Posterior vena cava (tissue), 2 donors: ENCODE measurements around the gene UQCR10. TPM values are rescaled to one million over a fixed set of nuclear protein-coding genes. Genes with fewer than 3 reads are reported as not detected.

ENCODE experiments used
- DNase-seq: peaks from one replicate; pipeline ENCODE4 v3.0.0-alpha.2; 2020; ENCODE audit warnings: low spot score
- intact Hi-C, 2 donors: fragments of 100-400 bp; cut with DNase I; formaldehyde crosslinking; loops; one replicate each; pipeline versions ENCODE4 v1.14.1 to v1.14.2; 2022 to 2023
- total RNA-seq, 2 donors: library from RNA; stranded (reverse); fragmentation: NEBNext Ultra II Directional; extraction: Animal tissue kit (Norgen Biotek cat#: 25700); gene quantifications; one replicate each; pipeline ENCODE4 v1.2.1, GENCODE V29; 2021
- donor health status: DM: yes; HTN: yes; CAD: no.
- donor health status: DM: yes; HTN: yes; CAD: no.

The UQCR10 gene
- total RNA-seq, 2 donors from 2014 or later: 48.6 to 65.6 TPM

- intact Hi-C loops: no loop called here
- DNase-seq: no peak
These were observed 33.6 kb upstream of the UQCR10 start for GRCh38 chr22:29733362-29734201.

GRCh38 chr22:29734406-29734805 is 32.8 kb upstream of the UQCR10 start:
- intact Hi-C loops: no loop called here
- DNase-seq: no peak

DNA sequence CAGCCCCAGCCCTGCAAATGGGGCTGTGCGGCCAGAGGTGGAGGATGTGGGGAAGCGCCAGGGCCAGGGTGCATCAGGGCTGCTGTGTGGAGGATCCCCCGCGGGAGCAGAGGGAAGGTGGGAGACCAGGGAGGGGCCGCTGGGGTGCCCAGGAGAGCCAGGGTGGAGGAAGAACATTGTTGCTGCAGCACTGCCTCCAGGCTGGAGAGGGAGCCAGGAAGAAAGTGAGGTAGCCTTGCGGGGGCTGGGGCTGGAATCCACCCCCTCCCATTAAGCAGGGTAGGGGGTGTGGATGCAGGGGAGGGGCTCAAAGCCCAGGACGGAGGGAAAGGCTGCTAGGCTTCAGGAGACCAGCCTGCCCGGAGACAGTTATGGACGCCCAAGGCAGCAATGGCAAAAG is 32.3 kb upstream of the UQCR10 start:
- DNase-seq: no peak
- intact Hi-C loops: no loop called here

- intact Hi-C loops: no loop called here
These were observed 31.8 kb upstream of the UQCR10 start for GRCh38 chr22:29735416-29735815.

DNA sequence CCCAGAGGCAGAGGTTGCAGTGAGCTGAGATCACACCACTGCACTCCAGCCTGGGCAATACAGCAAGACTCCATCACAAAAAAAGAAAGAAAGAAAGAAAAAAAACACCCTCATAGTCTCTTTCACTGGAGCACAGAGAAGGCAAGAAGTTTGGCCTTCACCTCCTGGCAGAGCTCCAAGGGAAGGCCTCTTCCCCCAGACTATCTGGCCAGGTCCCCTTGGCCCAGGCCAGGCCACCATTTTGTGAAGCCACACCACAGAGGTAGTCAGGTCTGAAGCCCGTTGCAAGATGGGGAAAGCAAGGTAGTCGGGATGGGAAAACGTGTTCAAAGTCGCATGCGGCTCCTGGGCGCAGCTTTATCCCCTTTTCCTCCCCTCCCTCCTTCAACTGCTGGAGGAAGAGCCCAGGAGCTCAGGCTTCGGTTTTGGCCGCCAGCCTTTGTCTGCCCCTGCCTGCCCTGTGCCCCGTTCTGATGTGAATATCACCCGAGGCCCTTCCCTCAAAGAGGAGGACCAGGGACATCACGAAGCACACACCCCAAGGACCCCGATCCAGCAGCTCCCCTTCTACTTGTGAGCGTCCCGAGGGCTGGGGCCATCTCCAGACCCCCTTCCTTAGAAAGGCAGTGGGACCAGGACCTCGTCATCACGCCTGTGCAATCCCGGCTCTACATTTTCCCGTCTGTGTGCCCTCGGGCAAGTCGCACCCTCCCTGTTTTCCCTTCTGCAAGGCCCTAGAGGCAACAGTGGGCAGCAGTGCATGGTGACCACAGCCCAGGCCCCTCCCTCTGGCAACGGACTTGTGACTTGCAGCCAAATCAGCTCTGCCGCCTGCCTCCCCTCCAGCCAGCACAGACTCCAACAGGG is 29.7 kb upstream of the UQCR10 start:
- no peak for DNase-seq
- intact Hi-C loops: loop anchor here in 1 of 2 donors (1.0 kb wide), 1 partner anchor 40 kb away; no protein-coding TSS in a partner anchor

More at GRCh38 chr22:29735416-29735815, 31.8 kb upstream of the UQCR10 start:
- DNase-seq: no peak

DNA sequence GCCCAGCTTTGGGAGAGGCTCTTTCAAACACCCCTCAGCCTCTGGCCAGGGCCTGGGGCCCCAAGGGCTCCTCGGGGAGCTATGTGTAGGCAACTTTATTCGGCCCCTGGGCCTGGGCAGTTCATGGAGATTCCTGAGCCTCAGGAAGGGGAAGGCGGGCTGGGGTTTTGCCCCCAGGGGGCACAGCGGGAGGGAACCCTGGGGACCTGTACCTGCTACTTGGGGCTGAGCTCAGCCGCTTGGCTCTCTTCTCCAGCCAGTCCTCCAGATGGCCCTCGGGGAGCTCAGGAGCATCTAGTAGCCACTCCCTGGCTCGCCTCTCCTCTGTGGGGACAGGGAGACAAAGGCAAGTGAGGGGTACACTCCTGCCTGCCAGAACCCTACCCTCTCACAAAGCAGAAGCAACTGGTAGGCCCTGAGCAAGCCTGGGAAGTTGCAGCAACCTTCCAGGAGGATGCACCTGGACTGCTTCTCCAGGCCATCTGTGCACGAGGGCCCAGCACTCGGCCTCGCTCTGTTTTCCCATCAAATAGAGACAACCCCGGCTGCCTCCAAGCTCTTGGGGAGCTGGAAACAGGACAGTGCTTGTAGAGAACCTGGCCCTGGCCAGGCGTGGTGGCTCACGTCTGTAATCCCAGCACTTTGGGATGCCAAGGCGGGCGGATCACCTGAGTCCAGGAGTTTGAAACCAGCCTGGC is 28.9 kb upstream of the UQCR10 start:
- intact Hi-C loops: loop anchor here in 1 of 2 donors (1.0 kb wide), 1 partner anchor 39 kb away; no protein-coding TSS in a partner anchor
- DNase-seq: no peak

DNA sequence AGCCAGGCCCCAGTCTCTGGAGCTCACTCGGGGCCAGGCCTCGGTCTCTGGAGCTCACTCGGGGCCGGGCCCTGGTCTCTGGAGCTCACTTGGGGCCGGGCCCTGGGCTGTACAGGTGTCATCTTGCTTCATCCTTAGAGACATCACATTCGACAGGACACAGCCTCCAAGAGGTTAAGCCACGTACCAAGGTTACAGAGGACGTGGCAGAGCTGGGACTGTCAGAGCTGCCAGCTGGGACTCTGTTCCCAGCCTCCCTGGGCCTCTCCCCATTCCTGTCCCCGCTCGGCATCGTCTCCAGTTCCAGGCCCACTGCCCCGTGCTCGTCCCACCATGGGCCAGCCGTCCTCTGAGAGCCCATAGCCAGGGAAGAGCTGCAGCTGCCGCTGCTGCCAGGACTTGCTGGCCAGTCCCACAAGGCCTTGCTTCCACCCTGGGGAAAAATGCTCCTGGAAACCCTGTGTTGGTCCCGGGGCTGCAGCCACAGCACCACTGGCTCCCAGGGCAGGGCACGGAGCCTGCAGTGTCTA is 27.8 kb upstream of the UQCR10 start:
- DNase-seq: no peak
- intact Hi-C loops: no loop called here

- intact Hi-C loops: no loop called here
- no peak for DNase-seq
These were observed 27.0 kb upstream of the UQCR10 start for GRCh38 chr22:29740216-29740615.

- intact Hi-C loops: no loop called here
- no peak for DNase-seq
These were observed 25.2 kb upstream of the UQCR10 start for GRCh38 chr22:29741926-29742325.

DNA sequence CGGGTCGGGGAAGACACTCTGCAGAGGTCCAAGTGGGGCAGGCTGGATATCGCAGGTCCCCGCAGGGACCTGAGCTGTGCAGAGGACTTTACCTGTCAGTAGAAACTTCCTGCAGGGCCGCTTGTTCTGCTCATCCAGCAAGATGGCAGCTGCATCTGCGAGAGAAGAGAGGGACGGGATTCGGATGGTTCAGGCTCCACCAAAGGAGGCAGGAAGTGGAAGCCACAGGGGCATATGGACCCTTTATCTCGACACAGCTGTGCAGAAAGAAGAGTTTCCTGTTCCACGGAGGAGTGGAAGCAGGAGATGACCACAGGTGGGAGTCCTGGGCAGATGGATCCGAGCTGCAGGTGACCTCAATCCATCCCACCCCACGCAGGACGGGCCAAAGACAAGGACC is 24.8 kb upstream of the UQCR10 start:
- intact Hi-C loops: no loop called here
- no peak for DNase-seq

DNA sequence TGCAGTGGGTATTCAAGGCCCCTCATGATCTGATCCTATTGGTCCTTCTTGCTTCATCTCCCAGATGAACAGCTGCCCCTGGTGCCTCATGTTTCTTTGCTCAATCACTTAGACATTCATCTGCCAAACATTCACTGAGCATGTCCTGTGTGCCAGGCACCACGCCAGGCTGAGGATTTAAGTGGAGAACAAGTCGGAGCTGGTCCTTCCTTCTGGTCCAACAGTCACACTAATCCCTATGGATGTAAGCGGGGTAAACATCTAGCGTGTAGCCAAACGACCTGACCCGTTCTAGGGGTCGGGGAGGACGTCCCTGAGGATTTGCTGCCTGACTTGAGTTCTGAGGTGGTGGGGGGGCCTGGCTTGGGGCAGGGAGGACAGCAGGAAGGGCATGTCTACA is 22.3 kb upstream of the UQCR10 start:
- no peak for DNase-seq
- intact Hi-C loops: no loop called here

- no peak for DNase-seq
- intact Hi-C loops: no loop called here
These were observed 19.3 kb upstream of the UQCR10 start for GRCh38 chr22:29747832-29748231.

DNA sequence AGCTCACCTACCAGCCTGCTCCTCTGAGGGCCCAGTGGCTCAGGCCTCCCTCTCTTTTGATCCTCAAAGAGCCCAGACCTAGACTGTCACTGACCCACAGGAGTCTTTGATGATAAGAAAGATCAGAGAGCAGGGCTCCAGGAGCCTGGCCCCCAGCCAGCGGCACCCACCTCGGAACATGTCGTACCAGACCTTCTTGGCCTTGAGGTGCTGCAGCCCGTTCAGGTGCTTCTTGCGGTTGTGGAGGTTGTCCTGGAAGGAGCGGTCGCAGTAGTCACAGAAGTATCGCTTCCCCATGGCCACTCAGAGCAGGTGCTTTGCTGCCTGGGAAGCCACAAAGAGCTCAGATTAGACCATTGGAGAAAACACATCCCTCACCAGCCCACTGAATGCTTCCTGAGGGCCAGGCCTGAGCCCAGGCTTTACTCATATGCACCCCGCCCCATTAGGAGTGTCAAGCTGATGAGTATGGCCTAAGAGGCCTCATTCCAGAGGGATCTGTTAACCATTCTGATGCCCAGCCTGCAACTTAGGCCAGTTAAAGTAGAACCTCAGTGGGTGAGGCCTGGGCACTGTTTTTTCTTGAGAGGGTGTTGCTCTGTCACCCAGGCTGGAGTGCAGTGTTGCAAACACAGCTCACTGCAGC is 18.8 kb upstream of the UQCR10 start:
- no peak for DNase-seq
- intact Hi-C loops: no loop called here

DNA sequence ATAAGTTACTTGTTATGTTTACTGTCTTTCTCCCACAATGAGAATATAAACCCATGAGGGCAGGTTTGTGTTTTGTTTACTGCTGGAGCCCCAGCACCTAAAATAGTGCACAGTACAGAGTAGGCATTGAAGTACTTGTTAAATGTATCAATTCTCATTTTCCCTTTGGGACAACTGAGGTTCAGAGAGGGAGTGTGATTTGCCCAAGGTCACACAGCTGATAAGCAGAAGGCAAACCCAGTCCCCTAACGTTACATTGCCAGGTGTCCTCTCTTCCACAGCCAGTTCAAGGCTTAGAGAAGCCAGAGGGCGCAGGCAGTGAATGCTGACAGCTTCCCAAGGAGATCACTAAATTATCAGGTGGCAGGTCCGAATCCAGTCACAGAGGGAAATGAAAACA is 17.1 kb upstream of the UQCR10 start:
- intact Hi-C loops: no loop called here

DNA sequence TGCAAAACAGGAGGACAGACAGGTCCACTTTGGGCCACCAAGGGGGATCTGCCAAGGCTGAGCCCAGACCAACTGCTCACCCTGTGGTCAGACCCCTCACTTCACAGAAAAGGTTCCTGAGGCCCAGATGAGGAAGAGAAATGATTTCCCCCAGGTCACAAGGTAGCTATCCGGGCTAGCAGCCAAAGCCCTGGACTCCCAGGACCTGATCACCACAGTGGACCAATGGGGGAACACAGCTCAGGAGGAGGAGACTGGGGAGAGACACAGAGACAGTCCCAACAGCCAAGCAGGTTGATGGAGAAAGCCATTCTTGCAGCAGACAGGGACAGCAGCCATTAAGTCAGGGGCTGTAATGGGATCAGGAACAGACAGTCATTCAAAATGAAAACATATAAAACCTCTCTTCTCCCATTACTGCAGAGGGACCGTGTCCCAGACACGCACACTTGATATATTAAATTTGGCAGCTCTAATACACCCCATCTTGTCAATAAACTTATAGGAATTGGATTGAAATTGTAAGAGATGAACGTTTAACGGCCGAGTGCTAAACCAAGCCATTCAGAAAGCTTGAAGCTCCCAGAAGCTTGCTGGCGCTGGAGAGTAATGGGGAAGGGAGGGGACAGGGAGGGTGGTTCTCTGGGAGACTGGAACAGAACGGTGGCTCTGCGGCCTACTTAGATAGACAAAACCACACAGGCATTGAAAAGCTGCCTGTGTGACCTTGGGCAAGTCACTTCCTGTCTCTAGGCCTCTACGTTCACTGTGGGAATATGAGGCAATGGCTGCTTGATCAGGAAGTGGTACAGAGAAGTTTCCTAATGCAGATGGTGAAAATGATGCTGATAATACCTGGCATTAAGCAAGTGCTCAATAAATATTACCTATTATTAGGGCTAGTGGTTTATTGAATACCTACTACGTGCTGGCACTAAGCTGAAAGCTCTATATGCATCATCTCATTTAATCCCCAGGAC is 16.3 kb upstream of the UQCR10 start:
- DNase-seq: no peak
- intact Hi-C loops: no loop called here

More for the DNA sequence above, 17.1 kb upstream of the UQCR10 start:
- DNase-seq: no peak

DNA sequence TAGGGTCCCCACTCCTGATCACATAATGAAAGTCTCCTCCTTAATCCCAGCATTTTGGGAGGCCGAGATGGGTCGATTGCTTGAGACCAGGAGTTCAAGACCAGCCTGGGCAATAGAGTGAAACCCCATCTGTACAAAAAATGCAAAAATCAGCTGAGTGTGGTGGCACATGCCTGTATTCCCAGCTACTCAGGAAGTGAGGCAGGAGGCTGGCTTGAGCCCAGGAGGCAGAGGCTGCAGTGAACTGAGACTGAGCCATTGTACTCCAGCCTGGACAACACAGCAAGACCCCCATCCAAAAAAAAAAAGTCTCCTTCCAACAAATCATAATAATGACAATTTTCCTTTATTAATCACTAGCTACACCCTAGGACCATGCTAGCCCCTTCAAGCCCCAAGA is 15.5 kb upstream of the UQCR10 start:
- intact Hi-C loops: no loop called here
- DNase-seq: no peak

DNA sequence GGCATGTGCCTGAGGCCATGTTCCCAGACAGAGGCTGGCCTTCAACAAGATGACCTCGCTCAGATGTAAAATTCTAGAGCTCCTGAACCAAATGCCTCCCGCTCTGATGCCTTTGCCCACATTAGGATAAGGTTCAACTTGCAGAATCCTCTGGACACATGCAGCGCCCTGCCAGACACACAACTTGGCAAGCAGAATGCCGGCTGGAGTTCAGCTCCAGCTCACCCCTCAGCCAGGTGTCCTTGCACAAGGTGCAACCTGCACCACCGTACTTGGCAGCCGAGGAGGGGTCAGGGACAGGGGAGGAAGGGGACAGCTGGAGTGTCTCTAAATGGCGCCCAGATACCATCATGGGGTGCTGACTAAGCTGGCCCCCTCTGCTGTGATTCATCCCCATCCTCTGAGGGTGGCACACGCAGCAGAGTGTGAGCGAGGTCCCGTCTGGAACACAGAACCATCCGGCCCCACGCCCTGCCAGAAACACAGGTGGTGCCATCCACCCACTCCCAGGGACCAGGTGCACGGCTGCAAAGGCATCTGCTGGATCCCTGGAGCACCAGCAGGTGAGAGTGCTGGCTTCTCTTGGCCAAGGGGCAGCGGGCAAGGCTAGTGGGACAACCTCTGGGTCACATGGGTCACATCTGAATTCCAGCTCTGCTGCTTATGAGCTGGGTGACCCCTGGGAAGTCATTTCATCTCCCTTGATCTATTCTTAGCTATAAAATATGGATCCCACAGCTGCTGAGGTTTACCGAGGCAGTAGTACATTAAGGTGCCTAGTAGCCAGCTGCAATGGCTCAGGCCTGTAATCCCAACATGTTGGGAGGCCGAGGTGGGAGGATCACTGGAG is 13.1 kb upstream of the UQCR10 start:
- DNase-seq: no peak
- intact Hi-C loops: no loop called here
